GM23338 (cell line): ENCODE measurements around the gene SLC9A9. TPM values are rescaled to one million over a fixed set of nuclear protein-coding genes. Genes with fewer than 3 reads are reported as not detected.

ENCODE experiments used
- ATAC-seq: fragments of 200-7000 bp; cut with Tn5 transposase; 3 replicates; pipeline ENCODE4 v1.9.1; 2020
- DNase-seq: peaks from one replicate; pipeline ENCODE4 v3.0.0-alpha.2; 2015; ENCODE audit warnings: low spot score
- H2AFZ ChIP-seq: fragments of 200-600 bp; sonication (generic); 2 replicates; pipeline ENCODE4 v1.8.0; 2016; ENCODE audit warnings: antibody characterized with exemption, mild to moderate bottlenecking, moderate library complexity
- H3F3A ChIP-seq: fragments of 200-600 bp; sonication (generic); replicated peaks from 2 replicates; pipeline ENCODE4 v1.8.0; 2017; ENCODE audit warnings: antibody characterized with exemption, mixed run types, low read depth
- H3K27ac ChIP-seq: fragments of 200-600 bp; sonication (generic); 2 replicates; pipeline ENCODE4 v1.6.1; 2016; ENCODE audit warnings: low read depth
- H3K27me3 ChIP-seq: fragments of 200-600 bp; sonication (generic); 2 replicates; pipeline ENCODE4 v1.8.0; 2016; ENCODE audit warnings: mild to moderate bottlenecking, mixed run types, moderate library complexity; ENCODE audit not compliant: insufficient read depth
- H3K36me3 ChIP-seq: fragments of 200-600 bp; sonication (generic); 2 replicates; pipeline ENCODE4 v1.8.0; 2016; ENCODE audit warnings: mild to moderate bottlenecking; ENCODE audit not compliant: insufficient read depth
- H3K4me1 ChIP-seq: fragments of 200-600 bp; sonication (generic); 2 replicates; pipeline ENCODE4 v1.8.0; 2016; ENCODE audit warnings: mild to moderate bottlenecking, moderate library complexity; ENCODE audit not compliant: insufficient read depth
- H3K4me2 ChIP-seq: fragments of 200-600 bp; sonication (generic); 2 replicates; pipeline ENCODE4 v1.7.1; 2017; ENCODE audit warnings: mixed run types
- H3K4me3 ChIP-seq: fragments of 200-600 bp; sonication (generic); 2 replicates; pipeline ENCODE4 v1.6.1; 2016; ENCODE audit warnings: mixed run types
- H3K79me2 ChIP-seq: fragments of 200-600 bp; sonication (generic); replicated peaks from 2 replicates; pipeline ENCODE4 v1.8.0; 2017; ENCODE audit warnings: mild to moderate bottlenecking; ENCODE audit not compliant: insufficient read depth
- H3K9me2 ChIP-seq: fragments of 200-600 bp; sonication (generic); 2 replicates; pipeline ENCODE4 v1.8.0; 2017; ENCODE audit not compliant: insufficient read depth
- H4K20me1 ChIP-seq: fragments of 200-600 bp; sonication (generic); replicated peaks from 2 replicates; pipeline ENCODE4 v1.8.0; 2017; ENCODE audit warnings: mild to moderate bottlenecking; ENCODE audit not compliant: insufficient read depth
- H3K27ac Mint-ChIP-seq: 2 replicates; pipeline ENCODE4 v1.8.0; 2020; ENCODE audit warnings: inconsistent platforms, mild to moderate bottlenecking, moderate library complexity, mixed read lengths
- H3K27me3 Mint-ChIP-seq: 3 replicates; pipeline ENCODE4 v1.8.0; 2022; ENCODE audit warnings: low read depth, mild to moderate bottlenecking, moderate library complexity, mixed read lengths, inconsistent platforms; ENCODE audit not compliant: insufficient read depth, poor library complexity
- H3K36me3 Mint-ChIP-seq: 3 replicates; pipeline ENCODE4 v1.8.0; 2021; ENCODE audit warnings: low read depth, mild to moderate bottlenecking, inconsistent platforms, moderate library complexity, mixed read lengths
- H3K4me1 Mint-ChIP-seq: 3 replicates; pipeline ENCODE4 v1.8.0; 2020; ENCODE audit warnings: mild to moderate bottlenecking, inconsistent platforms, mixed read lengths
- H3K4me3 Mint-ChIP-seq: 3 replicates; pipeline ENCODE4 v1.8.0; 2021; ENCODE audit warnings: moderate library complexity, mild to moderate bottlenecking, inconsistent platforms, mixed read lengths
- H3K9me3 Mint-ChIP-seq: 3 replicates; pipeline ENCODE4 v1.8.0; 2020; ENCODE audit warnings: moderate library complexity, mild to moderate bottlenecking, inconsistent platforms, mixed read lengths
- CREB1 ChIP-seq: fragments of 250-450 bp; sonication (Bioruptor Pico); IDR thresholded peaks from 2 replicates; pipeline ENCODE4 v1.5.0; 2020; ENCODE audit warnings: low read depth, mild to moderate bottlenecking, moderate library complexity
- CTCF ChIP-seq, 2 experiments: fragments of 200-600 bp in 1 of 2; sonication (generic) in 1 of 2; conservative IDR thresholded peaks; 2 replicates each; pipeline versions ENCODE4 v1.5.1 to v1.6.1; 2016 to 2017; ENCODE audit warnings: antibody characterized with exemption in 2 of 2, low read depth in 2 of 2, mild to moderate bottlenecking in 2 of 2, moderate library complexity in 1 of 2
- ETS1 ChIP-seq: IDR thresholded peaks from 2 replicates; pipeline ENCODE4 v1.6.1; 2016; ENCODE audit warnings: antibody characterized with exemption
- EZH2 ChIP-seq: fragments of 200-600 bp; sonication (generic); IDR thresholded peaks from one replicate; pipeline ENCODE4 v1.8.0; 2017; ENCODE audit warnings: antibody characterized with exemption, mild to moderate bottlenecking, low read depth; ENCODE audit not compliant: unreplicated experiment
- EZH2phosphoT487 ChIP-seq: fragments of 200-600 bp; sonication (generic); IDR thresholded peaks from one replicate; pipeline ENCODE4 v1.8.1; 2018; ENCODE audit warnings: antibody characterized with exemption; ENCODE audit not compliant: unreplicated experiment
- JUNB ChIP-seq: IDR thresholded peaks from one replicate; pipeline ENCODE4 v1.6.1; 2016; ENCODE audit warnings: antibody characterized with exemption; ENCODE audit not compliant: unreplicated experiment
- NANOG ChIP-seq: IDR thresholded peaks from 2 replicates; pipeline ENCODE4 v1.6.1; 2016; ENCODE audit warnings: antibody characterized with exemption, borderline replicate concordance
- POLR2AphosphoS5 ChIP-seq: IDR thresholded peaks from 2 replicates; pipeline ENCODE4 v1.6.1; 2016; ENCODE audit warnings: antibody characterized with exemption, low read depth
- REST ChIP-seq: IDR thresholded peaks from one replicate; pipeline ENCODE4 v1.6.1; 2018; ENCODE audit warnings: antibody characterized with exemption; ENCODE audit not compliant: unreplicated experiment
- STAT1 ChIP-seq: IDR thresholded peaks from one replicate; pipeline ENCODE4 v1.6.1; 2016; ENCODE audit warnings: antibody characterized with exemption; ENCODE audit not compliant: unreplicated experiment
- ZNF114 ChIP-seq: fragments of 250-450 bp; sonication (Bioruptor Pico); IDR thresholded peaks from 2 replicates; pipeline ENCODE4 v1.5.0; 2020; ENCODE audit warnings: mild to moderate bottlenecking, moderate library complexity
- ZNF331 ChIP-seq: fragments of 250-450 bp; sonication (Bioruptor Pico); IDR thresholded peaks from 2 replicates; pipeline ENCODE4 v1.5.0; 2020; ENCODE audit warnings: low read depth, mild to moderate bottlenecking, moderate library complexity
- ZNF462 ChIP-seq: fragments of 250-450 bp; sonication (Bioruptor Pico); IDR thresholded peaks from 2 replicates; pipeline ENCODE4 v1.5.0; 2020; ENCODE audit warnings: mild to moderate bottlenecking, moderate library complexity
- polyA plus RNA-seq: library from polyadenylated mRNA; unstranded; fragments of >200 nt; fragmentation: Nextera tagmentation; extraction: Ambion mirVana; gene quantifications from 2 replicates; pipeline ENCODE4 v1.2.1, GENCODE V29; 2016
- total RNA-seq: library from RNA; depleted of rRNA; stranded (reverse); fragments of >200 nt; shearing (Covaris generic); gene quantifications from 2 replicates; pipeline ENCODE4 v1.2.3, GENCODE V29; 2014

SLC9A9 gene
- total and polyA plus RNA-seq, 2 experiments from 2014 or later, result 1.3 to 1.6 TPM

- Histone ChIP-seq H3F3A (no peaks in the 10 kb centered on the region), H3K4me2 (no peak overlapping the region), H4K20me1 (no peaks in the 10 kb centered on the region), H3K4me1 (no peaks in the 10 kb centered on the region), H3K27me3 (no peaks in the 10 kb centered on the region), H3K9me2 (no peaks in the 10 kb centered on the region), H2AFZ (no peak overlapping the region), H3K4me3 (no peak overlapping the region), H3K27ac (no peak overlapping the region), H3K79me2 (no peaks in the 10 kb centered on the region), H3K36me3 (no peaks in the 10 kb centered on the region)
- TF ChIP-seq REST (no peak), STAT1 (no peak), EZH2phosphoT487 (no peak), NANOG (no peak), ETS1 (no peak), ZNF114 (no peak), CREB1 (CRISPR knock-in tag) (no peak), EZH2 (no peak), ZNF331 (no peak), POLR2AphosphoS5 (no peak), JUNB (no peak), ZNF462 (CRISPR knock-in tag) (no peak), CTCF (conservative IDR thresholded peaks at IDR 0.05; ENCODE audit: low read depth in 2 of 2) (no peak)
- peak; percentile 47 for DNase-seq
- Mint-ChIP-seq H3K9me3 (no peaks in the 10 kb centered on the region), H3K27ac (no peak overlapping the region), H3K4me3 (no peak overlapping the region), H3K36me3 (no peaks in the 10 kb centered on the region), H3K4me1 (peaks cover 5% of the 10 kb centered on the region; the same call in 2 of the 3 replicates), H3K27me3 (peaks cover 2% of the 10 kb centered on the region)
- ATAC-seq, result no peak
These were observed 49.5 kb upstream of the SLC9A9 start for GRCh38 chr3:143897576-143898295.
